ENCODE data around the gene PFKFB2. TPM values are rescaled to one million over a fixed set of nuclear protein-coding genes. Genes with fewer than 3 reads are reported as not detected.

Gene PFKFB2
- total RNA-seq, 1 donor from 2014 or later, result 1.0 TPM

GRCh38 chr1:207021876-207022596 lies 31.0 kb upstream of the PFKFB2 start:
- no peak for DNase-seq

- no peak for DNase-seq
Measured at GRCh38 chr1:207022996-207023679, 29.9 kb upstream of the PFKFB2 start.

GRCh38 chr1:207024202-207025145 lies 28.6 kb upstream of the PFKFB2 start:
- DNase-seq, result no peak

GRCh38 chr1:207025146-207025880 lies 27.8 kb upstream of the PFKFB2 start:
- no peak for DNase-seq

GRCh38 chr1:207026104-207026534 lies 27.0 kb upstream of the PFKFB2 start:
- no peak for DNase-seq

- no peak for DNase-seq
Measured at GRCh38 chr1:207027206-207027777, 25.8 kb upstream of the PFKFB2 start.

- DNase-seq, result no peak
Measured at GRCh38 chr1:207027921-207028320, 25.2 kb upstream of the PFKFB2 start.

GRCh38 chr1:207028884-207029650 lies 24.0 kb upstream of the PFKFB2 start:
- DNase-seq, result no peak

- DNase-seq, result no peak
Measured at GRCh38 chr1:207029701-207030521, 23.2 kb upstream of the PFKFB2 start.

GRCh38 chr1:207030522-207031009 lies 22.5 kb upstream of the PFKFB2 start:
- no peak for DNase-seq

GRCh38 chr1:207031016-207031415 lies 22.1 kb upstream of the PFKFB2 start:
- no peak for DNase-seq

- DNase-seq, result no peak
Measured at GRCh38 chr1:207031632-207032264, 21.3 kb upstream of the PFKFB2 start.

- DNase-seq, result no peak
Measured at GRCh38 chr1:207032528-207033017, 20.5 kb upstream of the PFKFB2 start, which contains the start of gene C1orf116. TSS of gene C1orf116 (minus strand) at chr1:207032756. CDS start at chr1:207027598, 5,158 bp downstream.

- DNase-seq, result no peak
Measured at GRCh38 chr1:207033302-207033701, 19.8 kb upstream of the PFKFB2 start.

GRCh38 chr1:207034208-207034607 lies 18.9 kb upstream of the PFKFB2 start:
- no peak for DNase-seq

GRCh38 chr1:207034998-207035397 lies 18.1 kb upstream of the PFKFB2 start:
- DNase-seq, result no peak

- no peak for DNase-seq
Measured at GRCh38 chr1:207035877-207036551, 17.1 kb upstream of the PFKFB2 start.

- no peak for DNase-seq
Measured at GRCh38 chr1:207036865-207037264, 16.2 kb upstream of the PFKFB2 start.
